MM.1S (cell line): ENCODE data around the gene BTBD1.
A peak's percentile ranks its signal among the peaks of the same experiment; 100 is the strongest.

Experiments
- DNase-seq: peaks from one replicate; pipeline ENCODE4 v3.0.0-alpha.2; 2015
- H2AFZ ChIP-seq: fragments of 300-600 bp; sonication (generic); 2 replicates; pipeline ENCODE4 v1.6.0; 2016; ENCODE audit warnings: antibody characterized with exemption, low read length
- H3F3A ChIP-seq: fragments of 300-600 bp; sonication (generic); 2 replicates; pipeline ENCODE4 v1.6.1; 2016; ENCODE audit warnings: mild to moderate bottlenecking, antibody characterized with exemption, low read length, moderate library complexity, mixed read lengths; ENCODE audit not compliant: insufficient read depth
- H3K27ac ChIP-seq: fragments of 300-600 bp; sonication (generic); 2 replicates; pipeline ENCODE4 v1.5.1; 2016; ENCODE audit warnings: mild to moderate bottlenecking, low read length
- H3K27me3 ChIP-seq: fragments of 300-600 bp; sonication (generic); replicated peaks from 2 replicates; pipeline ENCODE4 v1.6.0; 2016; ENCODE audit warnings: low read length; ENCODE audit not compliant: insufficient read depth
- H3K36me3 ChIP-seq: fragments of 300-600 bp; sonication (generic); replicated peaks from 2 replicates; pipeline ENCODE4 v1.6.1; 2016; ENCODE audit warnings: mild to moderate bottlenecking, low read length, mixed read lengths; ENCODE audit not compliant: insufficient read depth
- H3K4me1 ChIP-seq: fragments of 300-600 bp; sonication (generic); 2 replicates; pipeline ENCODE4 v1.6.1; 2016; ENCODE audit warnings: low read length, mixed read lengths
- H3K4me2 ChIP-seq: fragments of 300-600 bp; sonication (generic); 2 replicates; pipeline ENCODE4 v1.6.0; 2016; ENCODE audit warnings: low read depth, low read length
- H3K4me3 ChIP-seq: fragments of 300-600 bp; sonication (generic); 2 replicates; pipeline ENCODE4 v1.5.1; 2016; ENCODE audit warnings: low read length, mixed read lengths
- H3K79me2 ChIP-seq: fragments of 300-600 bp; sonication (generic); 2 replicates; pipeline ENCODE4 v1.6.1; 2016; ENCODE audit warnings: mixed run types, low read length, mixed read lengths
- H3K9ac ChIP-seq: fragments of 300-600 bp; sonication (generic); 2 replicates; pipeline ENCODE4 v1.6.1; 2016; ENCODE audit warnings: low read length, mixed read lengths
- H3K9me2 ChIP-seq: fragments of 300-600 bp; sonication (generic); replicated peaks from 2 replicates; pipeline ENCODE4 v1.6.1; 2016; ENCODE audit warnings: mild to moderate bottlenecking, low read length, mixed read lengths; ENCODE audit not compliant: insufficient read depth
- H3K9me3 ChIP-seq: fragments of 300-600 bp; sonication (generic); replicated peaks from 2 replicates; pipeline ENCODE4 v1.6.1; 2016; ENCODE audit warnings: mild to moderate bottlenecking, low read length, mixed read lengths; ENCODE audit not compliant: insufficient read depth
- H4K20me1 ChIP-seq: fragments of 300-600 bp; sonication (generic); 2 replicates; pipeline ENCODE4 v1.6.1; 2016; ENCODE audit warnings: mild to moderate bottlenecking, low read length, moderate library complexity, mixed read lengths; ENCODE audit not compliant: insufficient read depth
- EZH2 ChIP-seq: fragments of 300-600 bp; sonication (generic); optimal IDR thresholded peaks from 2 replicates; pipeline ENCODE3; 2017; ENCODE audit warnings: low read depth, mild to moderate bottlenecking, antibody characterized with exemption, low read length, mixed read lengths
- EZH2phosphoT487 ChIP-seq: fragments of 300-600 bp; sonication (generic); IDR thresholded peaks from 2 replicates; pipeline ENCODE4 v1.6.1; 2018; ENCODE audit warnings: antibody characterized with exemption, low read length
- TF ChIP-seq, protein P1 (sequence below): fragments of 300-600 bp; sonication (generic); IDR thresholded peaks from 2 replicates; pipeline ENCODE4 v1.5.1; 2016; ENCODE audit warnings: antibody characterized with exemption, low read length, mixed read lengths

The BTBD1 gene

DNA sequence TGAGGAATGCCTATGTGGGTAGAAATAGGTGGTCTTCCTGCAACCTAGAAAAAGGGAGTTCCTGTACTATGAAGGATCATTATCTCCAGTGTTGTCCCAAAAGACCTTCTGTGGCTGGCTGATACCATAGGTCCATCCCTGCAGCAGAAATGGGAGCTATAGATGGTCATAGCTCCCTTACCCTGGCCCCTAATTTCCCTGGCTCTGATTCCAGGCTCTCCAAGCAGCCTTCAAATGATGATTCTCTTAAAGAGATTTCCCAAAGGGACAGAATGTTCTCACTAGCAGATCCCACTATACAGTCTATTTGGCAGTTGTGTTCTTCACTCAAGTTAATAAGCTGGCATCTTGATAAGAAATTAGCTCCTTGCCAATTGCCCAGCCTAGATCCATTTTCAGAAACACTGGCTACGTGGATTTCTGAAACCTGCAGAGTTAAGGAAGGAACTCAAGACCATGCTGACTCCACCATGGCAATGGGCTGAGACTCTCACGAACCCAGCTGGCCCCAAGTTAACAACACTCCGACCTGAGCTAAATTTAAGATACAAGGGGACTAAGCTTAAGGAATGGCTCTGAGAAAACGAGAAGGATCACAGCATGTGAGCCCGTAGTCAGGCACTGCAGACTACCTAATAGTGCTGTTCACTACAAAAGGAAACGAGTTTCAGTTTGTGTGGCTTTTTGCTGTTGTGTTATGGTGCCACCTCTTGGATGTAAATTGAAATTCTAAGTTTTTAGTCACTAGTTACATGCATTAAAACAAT, 67.0 kb downstream of the BTBD1 start:
- Histone ChIP-seq H3K9ac (peak overlapping the region; percentile 54; the same call in 1 of the 2 replicates), H3K27ac (no peak overlapping the region), H3K4me3 (peak overlapping the region; percentile 60), H3F3A (no peaks in the 10 kb centered on the region), H4K20me1 (no peaks in the 10 kb centered on the region), H3K9me3 (no peaks in the 10 kb centered on the region), H3K4me1 (peaks cover 5% of the 10 kb centered on the region; the same call in 1 of the 2 replicates), H3K9me2 (no peaks in the 10 kb centered on the region), H3K79me2 (no peaks in the 10 kb centered on the region), H3K27me3 (no peaks in the 10 kb centered on the region), H2AFZ (peak overlapping the region; percentile 72), H3K36me3 (no peaks in the 10 kb centered on the region), H3K4me2 (peak overlapping the region; percentile 96)
- peak; percentile 79 for DNase-seq
- TF ChIP-seq, protein P1, sequence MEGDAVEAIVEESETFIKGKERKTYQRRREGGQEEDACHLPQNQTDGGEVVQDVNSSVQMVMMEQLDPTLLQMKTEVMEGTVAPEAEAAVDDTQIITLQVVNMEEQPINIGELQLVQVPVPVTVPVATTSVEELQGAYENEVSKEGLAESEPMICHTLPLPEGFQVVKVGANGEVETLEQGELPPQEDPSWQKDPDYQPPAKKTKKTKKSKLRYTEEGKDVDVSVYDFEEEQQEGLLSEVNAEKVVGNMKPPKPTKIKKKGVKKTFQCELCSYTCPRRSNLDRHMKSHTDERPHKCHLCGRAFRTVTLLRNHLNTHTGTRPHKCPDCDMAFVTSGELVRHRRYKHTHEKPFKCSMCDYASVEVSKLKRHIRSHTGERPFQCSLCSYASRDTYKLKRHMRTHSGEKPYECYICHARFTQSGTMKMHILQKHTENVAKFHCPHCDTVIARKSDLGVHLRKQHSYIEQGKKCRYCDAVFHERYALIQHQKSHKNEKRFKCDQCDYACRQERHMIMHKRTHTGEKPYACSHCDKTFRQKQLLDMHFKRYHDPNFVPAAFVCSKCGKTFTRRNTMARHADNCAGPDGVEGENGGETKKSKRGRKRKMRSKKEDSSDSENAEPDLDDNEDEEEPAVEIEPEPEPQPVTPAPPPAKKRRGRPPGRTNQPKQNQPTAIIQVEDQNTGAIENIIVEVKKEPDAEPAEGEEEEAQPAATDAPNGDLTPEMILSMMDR = peak; percentile 69
- TF ChIP-seq EZH2phosphoT487 (no peak), EZH2 (no peak)

DNA sequence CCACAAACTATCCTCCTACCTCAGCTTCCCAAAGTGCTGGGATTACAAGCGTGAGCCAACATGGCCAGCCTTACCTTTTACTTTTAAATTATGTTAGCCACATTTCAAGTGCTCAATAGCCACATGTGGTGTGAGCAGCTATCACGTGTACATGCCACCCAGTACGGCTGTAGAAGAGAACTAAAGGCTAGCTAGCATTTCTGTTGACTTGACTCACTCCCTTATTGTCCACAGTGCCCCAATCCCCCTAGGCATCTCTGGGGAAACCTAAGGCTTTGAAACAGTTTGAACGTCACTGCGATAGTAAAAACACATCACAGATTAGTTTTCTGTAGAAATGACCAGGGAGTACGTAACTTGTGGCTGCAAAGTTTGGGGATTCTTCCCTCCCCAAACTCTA, 67.6 kb downstream of the BTBD1 start:
- Histone ChIP-seq H2AFZ (no peak overlapping the region), H3F3A (no peaks in the 10 kb centered on the region), H3K79me2 (no peaks in the 10 kb centered on the region), H3K9me3 (no peaks in the 10 kb centered on the region), H3K4me1 (peaks cover 5% of the 10 kb centered on the region; the same call in 1 of the 2 replicates), H3K36me3 (no peaks in the 10 kb centered on the region), H3K9me2 (no peaks in the 10 kb centered on the region), H3K4me3 (no peak overlapping the region), H3K4me2 (no peak overlapping the region), H3K27me3 (no peaks in the 10 kb centered on the region), H3K27ac (no peak overlapping the region), H4K20me1 (no peaks in the 10 kb centered on the region), H3K9ac (no peak overlapping the region)
- DNase-seq = no peak
- TF ChIP-seq, protein P1 = no peak
- no peak for TF ChIP-seq EZH2
- TF ChIP-seq EZH2phosphoT487 = no peak

DNA sequence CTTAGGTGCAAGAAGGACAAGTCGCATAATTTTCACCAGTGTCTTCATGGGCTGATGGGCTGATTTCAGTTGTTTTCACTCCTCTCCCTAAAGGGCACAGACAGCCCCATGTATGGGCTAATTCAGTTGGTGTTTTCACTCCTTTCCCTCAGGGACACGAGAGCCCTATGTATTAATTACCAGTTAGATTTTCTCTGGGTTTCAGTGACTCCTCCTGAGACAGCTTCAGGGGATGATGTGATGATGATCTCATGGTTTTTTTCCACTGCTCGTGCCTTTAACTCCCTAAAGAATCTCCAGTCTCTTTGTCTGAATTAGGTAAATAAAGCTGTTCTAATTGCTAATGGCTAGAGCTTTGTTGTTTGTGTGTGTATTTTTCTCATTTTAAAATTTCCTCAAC, 71.1 kb downstream of the BTBD1 start:
- Histone ChIP-seq H3K79me2 (no peaks in the 10 kb centered on the region), H3K4me3 (no peak overlapping the region), H3F3A (no peaks in the 10 kb centered on the region), H3K4me1 (peaks cover 5% of the 10 kb centered on the region; the same call in 1 of the 2 replicates), H4K20me1 (no peaks in the 10 kb centered on the region), H3K9ac (no peak overlapping the region), H3K9me2 (no peaks in the 10 kb centered on the region), H3K36me3 (no peaks in the 10 kb centered on the region), H3K27ac (no peak overlapping the region), H3K4me2 (no peak overlapping the region), H3K9me3 (no peaks in the 10 kb centered on the region), H3K27me3 (no peaks in the 10 kb centered on the region), H2AFZ (no peak overlapping the region)
- TF ChIP-seq EZH2phosphoT487 (no peak), EZH2 (no peak)
- TF ChIP-seq, protein P1 = no peak
- no peak for DNase-seq
